ENCODE measurements around the gene LAMTOR4.
"Not testable (repeated sequence)": the region's sequence is repeated elsewhere in the genome, so short reads cannot be mapped to it uniquely, and the experiment has no call there.

LAMTOR4 gene

GRCh38 chr7:100137851-100138760 lies 10.6 kb upstream of the LAMTOR4 start:
- no peak overlapping the region for H3K9ac ChIP-seq (ENCODE audit: low read depth, low read length)
- no peaks in the 10 kb centered on the region for H3K27me3 ChIP-seq (ENCODE audit: insufficient read depth, low read length)
- H3K4me1 ChIP-seq (ENCODE audit: insufficient read depth, low read length), result no peaks in the 10 kb centered on the region
- 94% methylated on average over 13 of the region's 13 CpGs for WGBS
- H3K9me3 ChIP-seq (ENCODE audit: insufficient read depth, low read depth, low read length), result no peaks in the 10 kb centered on the region
- H3K27ac ChIP-seq (ENCODE audit: low read depth, low read length), result no peak overlapping the region
- H3K4me3 ChIP-seq (ENCODE audit: low read length), result no peak overlapping the region
- H3K36me3 ChIP-seq (ENCODE audit: insufficient read depth, low read length), result no peaks in the 10 kb centered on the region

- H3K27ac ChIP-seq (ENCODE audit: low read depth, low read length), result no peak overlapping the region
- no peak overlapping the region for H3K9ac ChIP-seq (ENCODE audit: low read depth, low read length)
- no peaks in the 10 kb centered on the region for H3K27me3 ChIP-seq (ENCODE audit: insufficient read depth, low read length)
- H3K4me1 ChIP-seq (ENCODE audit: insufficient read depth, low read length), result no peaks in the 10 kb centered on the region
- no peaks in the 10 kb centered on the region for H3K9me3 ChIP-seq (ENCODE audit: insufficient read depth, low read depth, low read length)
- WGBS, result 90% methylated on average over 3 of the region's 3 CpGs
- H3K4me3 ChIP-seq (ENCODE audit: low read length), result no peak overlapping the region
- H3K36me3 ChIP-seq (ENCODE audit: insufficient read depth, low read length), result no peaks in the 10 kb centered on the region
Observed at GRCh38 chr7:100141555-100141949, 7.2 kb upstream of the LAMTOR4 start.

DNA sequence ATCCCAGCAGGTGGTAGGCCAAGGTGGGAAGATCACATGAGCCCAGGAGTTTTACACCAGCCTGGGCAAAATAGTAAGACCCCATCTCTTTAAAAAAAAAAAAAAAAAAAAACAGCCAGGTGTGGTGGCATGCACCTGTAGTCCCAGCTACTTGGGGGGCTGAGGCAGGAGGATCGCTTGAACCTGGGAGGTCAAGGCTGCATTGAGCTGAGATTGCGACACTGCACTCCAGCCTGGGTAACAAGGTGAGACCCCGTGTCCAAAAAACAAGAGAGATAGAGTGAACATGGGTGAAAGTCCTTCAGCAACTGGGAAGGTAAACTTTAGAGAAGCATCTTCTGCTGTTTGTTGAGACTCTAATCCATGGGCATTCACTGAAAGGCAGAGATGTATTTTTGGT lies 6.3 kb upstream of the LAMTOR4 start:
- 88% methylated on average over 3 of the region's 3 CpGs for WGBS
- no peaks in the 10 kb centered on the region for H3K4me1 ChIP-seq (ENCODE audit: insufficient read depth, low read length)
- H3K4me3 ChIP-seq (ENCODE audit: low read length), result no peak overlapping the region
- H3K27ac ChIP-seq (ENCODE audit: low read depth, low read length), result no peak overlapping the region
- H3K9ac ChIP-seq (ENCODE audit: low read depth, low read length), result no peak overlapping the region
- no peaks in the 10 kb centered on the region for H3K27me3 ChIP-seq (ENCODE audit: insufficient read depth, low read length)
- H3K9me3 ChIP-seq (ENCODE audit: insufficient read depth, low read depth, low read length), result no peaks in the 10 kb centered on the region
- no peaks in the 10 kb centered on the region for H3K36me3 ChIP-seq (ENCODE audit: insufficient read depth, low read length)

- not testable (repeated sequence) for H3K36me3 ChIP-seq (ENCODE audit: insufficient read depth, low read length); H3K27ac ChIP-seq (ENCODE audit: low read depth, low read length); H3K4me3 ChIP-seq (ENCODE audit: low read length); H3K9me3 ChIP-seq (ENCODE audit: insufficient read depth, low read depth, low read length); H3K4me1 ChIP-seq (ENCODE audit: insufficient read depth, low read length); H3K27me3 ChIP-seq (ENCODE audit: insufficient read depth, low read length); H3K9ac ChIP-seq (ENCODE audit: low read depth, low read length)
- 97% methylated on average over 4 of the region's 4 CpGs for WGBS
Observed at GRCh38 chr7:100146350-100146749, 2.4 kb upstream of the LAMTOR4 start.

DNA sequence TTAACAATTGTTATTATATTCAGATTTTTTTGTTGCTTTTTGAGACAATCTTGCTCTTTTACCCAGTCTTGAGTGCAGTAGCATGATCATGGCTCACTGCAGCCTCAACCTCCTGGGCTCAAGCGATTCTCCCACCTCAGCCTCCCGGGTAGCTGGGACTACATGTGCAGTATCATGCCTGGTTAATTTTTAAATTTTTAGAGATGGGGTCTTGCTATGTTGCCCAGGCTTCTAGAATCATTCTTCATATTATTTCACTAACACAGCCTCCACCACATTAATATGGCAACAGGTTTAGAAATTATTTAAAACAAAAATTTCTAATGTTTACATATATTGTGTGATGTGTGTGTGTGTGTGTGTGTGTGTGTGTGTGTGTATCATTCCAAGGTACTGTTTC lies 1.4 kb upstream of the LAMTOR4 start:
- no peak overlapping the region for H3K4me3 ChIP-seq (ENCODE audit: low read length)
- peaks cover 4% of the 10 kb centered on the region; the same call in 1 of the 2 replicates for H3K4me1 ChIP-seq (ENCODE audit: insufficient read depth, low read length)
- H3K27me3 ChIP-seq (ENCODE audit: insufficient read depth, low read length), result no peaks in the 10 kb centered on the region
- no peaks in the 10 kb centered on the region for H3K9me3 ChIP-seq (ENCODE audit: insufficient read depth, low read depth, low read length)
- no peak overlapping the region for H3K27ac ChIP-seq (ENCODE audit: low read depth, low read length)
- H3K36me3 ChIP-seq (ENCODE audit: insufficient read depth, low read length), result peaks cover 8% of the 10 kb centered on the region; the same call in 1 of the 2 replicates
- no peak overlapping the region for H3K9ac ChIP-seq (ENCODE audit: low read depth, low read length)
- WGBS, result 95% methylated on average over 2 of the region's 2 CpGs

- H3K27ac ChIP-seq (ENCODE audit: low read depth, low read length), result no peak overlapping the region
- peaks cover 4% of the 10 kb centered on the region; the same call in 1 of the 2 replicates for H3K4me1 ChIP-seq (ENCODE audit: insufficient read depth, low read length)
- H3K36me3 ChIP-seq (ENCODE audit: insufficient read depth, low read length), result peaks cover 17% of the 10 kb centered on the region
- no peaks in the 10 kb centered on the region for H3K27me3 ChIP-seq (ENCODE audit: insufficient read depth, low read length)
- peak overlapping the region; percentile 34 for H3K4me3 ChIP-seq (ENCODE audit: low read length)
- 72% methylated on average over 14 of the region's 14 CpGs for WGBS
- no peaks in the 10 kb centered on the region for H3K9me3 ChIP-seq (ENCODE audit: insufficient read depth, low read depth, low read length)
- H3K9ac ChIP-seq (ENCODE audit: low read depth, low read length), result 0 out of 2 replicates have a peak overlapping the region, but pooled peaks have one; percentile 12
Observed at GRCh38 chr7:100148225-100148558, 526 bp upstream of the LAMTOR4 start.

DNA sequence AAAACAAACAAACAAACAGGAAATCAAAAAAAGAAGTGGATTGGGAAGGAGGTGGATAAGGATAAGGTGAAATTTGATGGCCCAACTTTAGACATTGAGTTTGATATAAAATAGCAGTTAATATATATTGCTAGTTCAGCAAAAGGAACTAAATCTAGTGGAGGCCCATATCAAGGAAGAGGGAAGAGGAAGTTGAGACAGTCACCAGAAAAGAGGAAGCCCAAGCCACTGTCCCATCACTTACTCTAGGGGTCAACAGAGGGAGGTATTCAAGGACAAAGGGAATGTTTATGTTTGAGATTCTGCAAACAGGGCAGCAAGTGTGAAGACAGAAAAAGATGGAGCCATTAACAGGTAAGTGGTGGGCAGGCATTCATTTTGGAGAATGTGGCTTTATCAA lies 3.7 kb downstream of the LAMTOR4 start:
- Histone ChIP-seq H3K36me3 (ENCODE audit: insufficient read depth, low read length) (peaks cover 56% of the 10 kb centered on the region), H3K9ac (ENCODE audit: low read depth, low read length) (no peak overlapping the region), H3K27me3 (ENCODE audit: insufficient read depth, low read length) (no peaks in the 10 kb centered on the region), H3K27ac (ENCODE audit: low read depth, low read length) (no peak overlapping the region), H3K4me3 (ENCODE audit: low read length) (no peak overlapping the region), H3K4me1 (ENCODE audit: insufficient read depth, low read length) (peaks cover 9% of the 10 kb centered on the region), H3K9me3 (ENCODE audit: insufficient read depth, low read depth, low read length) (no peaks in the 10 kb centered on the region)

- Histone ChIP-seq H3K36me3 (ENCODE audit: insufficient read depth, low read length) (peaks cover 56% of the 10 kb centered on the region), H3K4me1 (ENCODE audit: insufficient read depth, low read length) (peaks cover 13% of the 10 kb centered on the region), H3K9me3 (ENCODE audit: insufficient read depth, low read depth, low read length) (no peaks in the 10 kb centered on the region), H3K9ac (ENCODE audit: low read depth, low read length) (no peak overlapping the region), H3K27ac (ENCODE audit: low read depth, low read length) (no peak overlapping the region), H3K4me3 (ENCODE audit: low read length) (no peak overlapping the region), H3K27me3 (ENCODE audit: insufficient read depth, low read length) (no peaks in the 10 kb centered on the region)
- 93% methylated on average over 17 of the region's 18 CpGs for WGBS
Observed at GRCh38 chr7:100152937-100153666, 4.4 kb downstream of the LAMTOR4 start.

DNA sequence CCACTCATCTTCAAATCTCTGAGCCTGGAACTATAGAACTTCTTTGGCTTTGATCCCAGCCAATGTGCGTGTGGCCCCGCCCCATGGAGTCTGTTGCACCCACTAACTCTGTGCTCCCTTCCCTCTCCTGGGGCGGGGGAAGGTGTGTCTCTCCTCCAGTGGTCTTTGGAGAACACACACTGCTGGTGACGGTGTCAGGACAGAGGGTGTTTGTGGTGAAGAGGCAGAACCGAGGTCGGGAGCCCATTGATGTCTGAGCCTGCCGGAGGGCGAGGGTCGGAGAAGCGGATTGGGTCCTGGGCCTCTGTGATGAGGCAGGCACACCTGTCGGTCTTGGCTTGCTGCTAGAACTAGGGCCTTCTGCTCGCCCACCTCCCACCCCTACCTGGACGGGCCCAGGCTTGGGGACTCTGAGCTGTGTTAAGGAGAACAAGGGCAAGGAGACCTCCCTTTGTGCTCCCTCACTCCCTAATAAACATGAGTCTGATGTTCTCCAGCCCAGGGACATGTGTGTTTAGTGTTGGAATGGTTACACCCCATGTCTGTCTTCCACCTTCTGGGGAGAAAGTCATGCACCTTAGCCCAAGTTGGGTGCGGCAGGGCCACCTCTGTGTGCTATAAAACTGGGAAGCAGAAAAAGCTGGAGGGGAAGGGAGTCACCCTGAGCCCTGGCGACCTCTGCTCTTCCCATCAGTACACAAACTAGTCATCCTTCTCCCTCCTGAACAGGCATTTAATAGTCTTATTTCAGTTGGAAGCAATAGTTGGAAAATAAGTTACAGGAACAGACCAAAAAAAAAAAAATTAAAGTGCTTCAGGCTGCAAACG lies 5.2 kb downstream of the LAMTOR4 start:
- no peak overlapping the region for H3K27ac ChIP-seq (ENCODE audit: low read depth, low read length)
- no peaks in the 10 kb centered on the region for H3K9me3 ChIP-seq (ENCODE audit: insufficient read depth, low read depth, low read length)
- H3K36me3 ChIP-seq (ENCODE audit: insufficient read depth, low read length), result peaks cover 56% of the 10 kb centered on the region
- no peaks in the 10 kb centered on the region for H3K27me3 ChIP-seq (ENCODE audit: insufficient read depth, low read length)
- H3K4me3 ChIP-seq (ENCODE audit: low read length), result no peak overlapping the region
- WGBS, result 89% methylated on average over 14 of the region's 16 CpGs
- H3K9ac ChIP-seq (ENCODE audit: low read depth, low read length), result no peak overlapping the region
- H3K4me1 ChIP-seq (ENCODE audit: insufficient read depth, low read length), result peaks cover 13% of the 10 kb centered on the region

DNA sequence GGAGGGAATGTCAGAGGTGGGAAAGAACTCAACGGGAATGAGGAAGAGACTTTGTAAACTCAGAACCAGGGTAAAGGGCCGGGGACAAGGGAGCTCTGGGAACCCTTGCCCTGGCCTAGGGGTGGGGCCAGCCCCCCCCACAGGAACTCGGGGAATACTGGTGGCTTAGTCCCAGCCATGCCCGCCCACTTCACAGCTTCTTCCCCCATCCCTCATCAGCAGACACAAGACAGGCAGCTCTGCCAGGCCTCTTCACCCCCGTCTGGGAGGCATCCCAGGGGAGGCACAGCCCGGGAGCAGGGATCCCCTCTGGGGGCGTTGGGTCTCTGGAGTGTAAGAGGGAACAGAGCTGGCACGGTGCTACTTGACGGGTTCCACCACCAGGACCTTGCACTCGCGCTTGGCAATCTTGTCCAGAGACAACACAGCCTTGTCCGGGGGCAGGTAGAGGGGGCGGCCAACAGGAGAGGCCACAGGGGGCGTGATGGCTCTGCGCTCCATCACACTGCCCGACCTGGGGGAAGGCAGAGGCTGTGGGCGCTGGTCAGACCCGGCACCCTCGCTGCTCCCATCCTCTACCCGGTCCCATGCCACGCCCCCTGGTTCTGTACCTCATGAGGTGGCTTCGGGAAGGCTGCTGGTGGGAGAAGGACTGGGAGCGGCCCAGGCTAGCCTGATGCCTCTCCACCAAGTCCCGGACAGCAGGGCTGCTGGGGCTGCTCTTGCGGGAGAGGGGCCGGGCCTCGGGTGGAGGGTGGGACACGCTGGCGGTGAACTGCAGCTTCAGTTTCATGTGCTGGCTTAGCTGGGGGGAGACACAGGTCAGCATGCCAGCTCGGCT lies 6.2 kb downstream of the LAMTOR4 start:
- Histone ChIP-seq H3K4me3 (ENCODE audit: low read length) (no peak overlapping the region), H3K27me3 (ENCODE audit: insufficient read depth, low read length) (no peaks in the 10 kb centered on the region), H3K9ac (ENCODE audit: low read depth, low read length) (no peak overlapping the region), H3K9me3 (ENCODE audit: insufficient read depth, low read depth, low read length) (no peaks in the 10 kb centered on the region), H3K27ac (ENCODE audit: low read depth, low read length) (no peak overlapping the region), H3K4me1 (ENCODE audit: insufficient read depth, low read length) (peaks cover 15% of the 10 kb centered on the region), H3K36me3 (ENCODE audit: insufficient read depth, low read length) (peaks cover 56% of the 10 kb centered on the region)
- 83% methylated on average over 30 of the region's 30 CpGs for WGBS

Data from HUES64 (cell line).